H9 (cell line): ENCODE data around the gene CHST15. TPM values are rescaled to one million over a fixed set of nuclear protein-coding genes. Genes with fewer than 3 reads are reported as not detected.

Experiments used
- DNase-seq: peaks from one replicate; pipeline ENCODE4 v3.0.0-alpha.2; 2017
- H2AFZ ChIP-seq: one replicate; pipeline ENCODE4 v1.6.1; 2013; ENCODE audit warnings: mild to moderate bottlenecking, low read length, control low read depth, moderate library complexity
- H2AK5ac ChIP-seq: 2 replicates; pipeline ENCODE4 v1.6.1; 2013; ENCODE audit warnings: low read length, control low read depth, mixed read lengths; ENCODE audit not compliant: insufficient read length
- H2BK120ac ChIP-seq: one replicate; pipeline ENCODE4 v1.6.1; 2013; ENCODE audit warnings: low read depth, mild to moderate bottlenecking, low read length, control low read depth, inconsistent platforms; ENCODE audit not compliant: poor library complexity, severe bottlenecking
- H2BK12ac ChIP-seq: 2 replicates; pipeline ENCODE4 v1.6.1; 2013; ENCODE audit warnings: low read length, control low read depth, mixed read lengths, low read depth; ENCODE audit not compliant: insufficient read length
- H2BK15ac ChIP-seq: 2 replicates; pipeline ENCODE4 v1.6.1; 2013; ENCODE audit warnings: low read depth, low read length, control low read depth
- H2BK20ac ChIP-seq: one replicate; pipeline ENCODE4 v1.6.1; 2013; ENCODE audit warnings: low read depth, mild to moderate bottlenecking, low read length, control low read depth, inconsistent platforms; ENCODE audit not compliant: poor library complexity, severe bottlenecking
- H2BK5ac ChIP-seq: 2 replicates; pipeline ENCODE4 v1.6.1; 2013; ENCODE audit warnings: low read length, control low read depth, mixed read lengths; ENCODE audit not compliant: insufficient read length
- H3K14ac ChIP-seq: 2 replicates; pipeline ENCODE4 v1.6.1; 2013; ENCODE audit warnings: low read length, control low read depth; ENCODE audit not compliant: insufficient read depth
- H3K18ac ChIP-seq: 2 replicates; pipeline ENCODE4 v1.6.1; 2013; ENCODE audit warnings: low read depth, mild to moderate bottlenecking, mixed read lengths, low read length, control low read depth; ENCODE audit not compliant: insufficient read length
- H3K23ac ChIP-seq: 2 replicates; pipeline ENCODE4 v1.6.1; 2013; ENCODE audit warnings: low read length, control low read depth, mixed read lengths, low read depth; ENCODE audit not compliant: insufficient read length
- H3K23me2 ChIP-seq: 2 replicates; pipeline ENCODE4 v1.6.1; 2013; ENCODE audit warnings: low read depth, mild to moderate bottlenecking, mixed read lengths, low read length, control low read depth; ENCODE audit not compliant: insufficient read length, poor library complexity, severe bottlenecking
- H3K27ac ChIP-seq: 2 replicates; pipeline ENCODE4 v1.5.1; 2013; ENCODE audit warnings: low read length, control low read depth, mixed read lengths, low read depth; ENCODE audit not compliant: insufficient read length
- H3K27me3 ChIP-seq: 2 replicates; pipeline ENCODE4 v1.6.1; 2013; ENCODE audit warnings: low read length, control low read depth, inconsistent platforms; ENCODE audit not compliant: insufficient read depth
- H3K4ac ChIP-seq: 2 replicates; pipeline ENCODE4 v1.6.1; 2013; ENCODE audit warnings: low read depth, mild to moderate bottlenecking, control low read depth, inconsistent platforms, low read length, moderate library complexity
- H3K4me1 ChIP-seq: 2 replicates; pipeline ENCODE4 v1.6.1; 2013; ENCODE audit warnings: low read length, control low read depth, inconsistent platforms; ENCODE audit not compliant: insufficient read depth
- H3K4me2 ChIP-seq: 2 replicates; pipeline ENCODE4 v1.6.1; 2013; ENCODE audit warnings: low read length, control low read depth, mixed read lengths; ENCODE audit not compliant: insufficient read length, insufficient read depth
- H3K56ac ChIP-seq: 2 replicates; pipeline ENCODE4 v1.6.1; 2013; ENCODE audit warnings: low read depth, mild to moderate bottlenecking, mixed read lengths, low read length, control low read depth; ENCODE audit not compliant: insufficient read length
- H3K79me1 ChIP-seq: 2 replicates; pipeline ENCODE4 v1.6.1; 2013; ENCODE audit warnings: low read depth, mild to moderate bottlenecking, moderate library complexity, low read length, control low read depth, inconsistent platforms; ENCODE audit not compliant: insufficient read depth, poor library complexity, severe bottlenecking
- H3K79me2 ChIP-seq: 2 replicates; pipeline ENCODE4 v1.6.1; 2013; ENCODE audit warnings: low read length, control low read depth, inconsistent platforms; ENCODE audit not compliant: insufficient read depth
- H3K9ac ChIP-seq: 2 replicates; pipeline ENCODE4 v1.6.1; 2013; ENCODE audit warnings: low read length, control low read depth, mixed read lengths; ENCODE audit not compliant: insufficient read length; ENCODE audit errors: extremely low read depth
- H3K9me3 ChIP-seq: one replicate; pipeline ENCODE4 v1.6.1; 2013; ENCODE audit warnings: low read depth, low read length, inconsistent platforms; ENCODE audit not compliant: control insufficient read depth
- H3T11ph ChIP-seq: one replicate; pipeline ENCODE4 v1.6.1; 2013; ENCODE audit warnings: mild to moderate bottlenecking, low read length, control low read depth, inconsistent platforms
- H4K20me1 ChIP-seq: one replicate; pipeline ENCODE4 v1.6.1; 2013; ENCODE audit not compliant: control insufficient read depth, insufficient read length, insufficient read depth
- H4K5ac ChIP-seq: 2 replicates; pipeline ENCODE4 v1.6.1; 2013; ENCODE audit warnings: low read depth, mild to moderate bottlenecking, mixed read lengths, low read length, control low read depth; ENCODE audit not compliant: insufficient read length
- H4K8ac ChIP-seq: replicated peaks from 2 replicates; pipeline ENCODE4 v1.6.1; 2013; ENCODE audit warnings: low read length, control low read depth, mixed read lengths, low read depth; ENCODE audit not compliant: insufficient read length
- H4K91ac ChIP-seq: 2 replicates; pipeline ENCODE4 v1.6.1; 2013; ENCODE audit warnings: low read depth, mild to moderate bottlenecking, moderate library complexity, mixed read lengths, low read length, control low read depth; ENCODE audit not compliant: insufficient read length
- H3K27ac Mint-ChIP-seq, 3 experiments: 2 replicates in 2 of 3; 3 replicates in 1 of 3; pipeline ENCODE4 v1.8.0; 2020 to 2021; ENCODE audit warnings: mixed read lengths in 3 of 3, mild to moderate bottlenecking in 1 of 3, moderate library complexity in 1 of 3
- H3K27me3 Mint-ChIP-seq: 2 replicates; pipeline ENCODE4 v1.8.0; 2021; ENCODE audit warnings: low read depth, mild to moderate bottlenecking, moderate library complexity, mixed read lengths
- H3K36me3 Mint-ChIP-seq, 3 experiments: 2 replicates in 2 of 3; 3 replicates in 1 of 3; pipeline ENCODE4 v1.8.0; 2020 to 2021; ENCODE audit warnings: low read depth in 3 of 3, mixed read lengths in 3 of 3; ENCODE audit not compliant: insufficient read depth in 1 of 3
- H3K4me1 Mint-ChIP-seq, 2 experiments: 2 replicates each; pipeline ENCODE4 v1.8.0; 2020; ENCODE audit warnings: mixed read lengths in 2 of 2
- H3K4me3 Mint-ChIP-seq, 2 experiments: 2 replicates in 1 of 2; 3 replicates in 1 of 2; pipeline ENCODE4 v1.8.0; 2020 to 2021; ENCODE audit warnings: mild to moderate bottlenecking in 2 of 2, mixed read lengths in 2 of 2, moderate library complexity in 1 of 2
- H3K9me3 Mint-ChIP-seq, 2 experiments: 2 replicates in 1 of 2; 3 replicates in 1 of 2; pipeline ENCODE4 v1.8.0; 2020; ENCODE audit warnings: mild to moderate bottlenecking in 2 of 2, mixed read lengths in 2 of 2, moderate library complexity in 1 of 2
- CTCF ChIP-seq: fragments of 200-600 bp; sonication (generic); conservative IDR thresholded peaks from 3 replicates; pipeline ENCODE4 v1.8.0; 2021; ENCODE audit warnings: antibody characterized with exemption, mild to moderate bottlenecking
- WGBS: extraction: QIAGEN DNeasy Blood & Tissue Kit; methylation state at CpG from one replicate; pipeline ENCODE4 v1.1.7; 2013; ENCODE audit warnings: missing lambda C conversion rate, low lambda C conversion rate, mixed read lengths; ENCODE audit not compliant: insufficient read length; ENCODE audit errors: extremely low coverage; 5-methylcytosine and 5-hydroxymethylcytosine counted together
- total RNA-seq: library from RNA; stranded (reverse); gene quantifications from 2 replicates; pipeline ENCODE4 v1.2.1, GENCODE V29; 2021

Gene CHST15
- total RNA-seq, 1 experiment from 2014 or later = 8.7 TPM

DNA sequence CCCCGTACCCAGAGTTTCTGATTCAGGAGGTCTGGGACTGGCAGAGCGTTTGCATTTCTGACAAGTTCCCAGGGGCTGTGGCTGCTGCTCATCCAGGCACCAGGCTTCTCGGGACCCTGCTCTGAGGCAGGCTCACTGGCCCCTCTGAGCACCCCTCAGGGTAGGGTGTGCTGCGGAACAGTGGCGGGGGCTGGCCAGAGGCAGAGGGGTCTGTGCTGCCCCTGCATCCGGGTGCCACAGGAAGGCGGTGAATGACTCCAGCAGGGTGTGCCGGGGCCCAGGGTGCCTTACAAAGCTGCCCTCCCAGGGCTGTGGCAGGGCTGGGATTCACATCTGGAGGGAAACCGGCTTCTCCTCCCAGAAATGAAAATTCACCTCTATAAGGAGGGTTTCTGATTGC lies 77.4 kb downstream of the CHST15 start:
- no peak overlapping the region for H3K4me2 ChIP-seq
- no peaks in the 10 kb centered on the region for H4K20me1 ChIP-seq
- H3K4ac ChIP-seq = no peak overlapping the region
- no peak overlapping the region for H3T11ph ChIP-seq
- H3K36me3 Mint-ChIP-seq = peaks cover 19 to 29% (median 26%) of the 10 kb centered on the region in 3 experiments
- H2AK5ac ChIP-seq = no peak overlapping the region
- no peak for DNase-seq
- no peak overlapping the region; the same call in 1 of the 2 replicates for H3K14ac ChIP-seq
- H3K27me3 ChIP-seq = no peaks in the 10 kb centered on the region
- no peak overlapping the region for H2BK12ac ChIP-seq
- H3K56ac ChIP-seq = no peak overlapping the region
- peaks cover 52 to 67% of the 10 kb centered on the region in 2 experiments for H3K4me1 Mint-ChIP-seq
- no peak overlapping the region for H2BK120ac ChIP-seq
- peaks cover 9 to 15% of the 10 kb centered on the region in 2 experiments; a peak in 4 of 5 replicates for H3K9me3 Mint-ChIP-seq
- H4K8ac ChIP-seq = no peak overlapping the region
- H3K18ac ChIP-seq = no peak overlapping the region
- H2BK15ac ChIP-seq = no peak overlapping the region
- no CpG with 5 or more reads among the region's 9 CpGs for WGBS
- H3K4me3 Mint-ChIP-seq = no peak overlapping the region
- H3K23ac ChIP-seq = no peak overlapping the region
- H3K27ac ChIP-seq = no peak overlapping the region
- H3K79me2 ChIP-seq = no peaks in the 10 kb centered on the region
- H3K79me1 ChIP-seq = no peaks in the 10 kb centered on the region
- no peak overlapping the region for H2BK5ac ChIP-seq
- peaks cover 2% of the 10 kb centered on the region for H3K27me3 Mint-ChIP-seq
- no peak overlapping the region for H4K5ac ChIP-seq
- H3K9ac ChIP-seq = no peak overlapping the region
- peak overlapping the region in 1 of 3 experiments; percentile 44; a peak in 1 of 7 replicates for H3K27ac Mint-ChIP-seq
- TF ChIP-seq CTCF = no peak
- H3K4me1 ChIP-seq = 0 out of 2 replicates have a peak, but pooled peaks cover 4% of the 10 kb centered on the region
- H3K9me3 ChIP-seq = no peaks in the 10 kb centered on the region
- H3K23me2 ChIP-seq = no peaks in the 10 kb centered on the region
- no peak overlapping the region for H4K91ac ChIP-seq
- H2BK20ac ChIP-seq = no peak overlapping the region
- H2AFZ ChIP-seq = no peak overlapping the region
